CD4-positive, alpha-beta T cell (primary cell): Measurements from ENCODE around the gene TDG. TPM values are rescaled to one million over a fixed set of nuclear protein-coding genes. Genes with fewer than 3 reads are reported as not detected.

Source experiments
- ATAC-seq: fragments of 200-7000 bp; cut with Tn5 transposase; one replicate; pipeline ENCODE4 v1.10.0; 2022; ENCODE audit warnings: mild to moderate bottlenecking; ENCODE audit not compliant: poor library complexity
- CTCF ChIA-PET: fragments of 350-600 bp; sonication (Branson Sonifier 250); formaldehyde crosslinking; loops from one replicate; lab custom pipeline; 2021; ENCODE audit warnings: antibody characterized with exemption, inconsistent platforms; lab: Charles Lee
- POLR2A ChIA-PET: fragments of 350-600 bp; sonication (Branson Sonifier 250); formaldehyde crosslinking; loops from one replicate; lab custom pipeline; 2021; ENCODE audit warnings: antibody characterized with exemption, inconsistent platforms; lab: Charles Lee
- DNase-seq, 14 experiments: peaks; one replicate each; pipeline ENCODE4 v3.0.0-alpha.2; 2013 to 2020; ENCODE audit warnings: mixed read lengths in 2 of 14
- H3K27ac ChIP-seq, 2 donors: one replicate each; pipeline versions ENCODE4 v1.5.1 to v1.7.0; 2013; ENCODE audit warnings: low read length in 2 of 2, low read depth in 1 of 2, mild to moderate bottlenecking in 1 of 2
- H3K27me3 ChIP-seq, 2 experiments: 1 replicate in 1 of 2; 2 replicates in 1 of 2; pipeline versions ENCODE4 v1.6.1 to v1.7.0; 2013; ENCODE audit warnings: low read length in 2 of 2, control low read depth in 1 of 2, mild to moderate bottlenecking in 1 of 2, moderate library complexity in 1 of 2; ENCODE audit not compliant: insufficient read depth in 2 of 2, control insufficient read depth in 1 of 2
- H3K36me3 ChIP-seq: one replicate; pipeline ENCODE4 v1.6.1; 2013; ENCODE audit warnings: low read length, control low read depth; ENCODE audit not compliant: insufficient read depth
- H3K4me1 ChIP-seq: one replicate; pipeline ENCODE4 v1.6.1; 2013; ENCODE audit warnings: low read length, control low read depth; ENCODE audit not compliant: insufficient read depth
- H3K4me3 ChIP-seq: one replicate; pipeline ENCODE4 v1.5.1; 2013; ENCODE audit warnings: mild to moderate bottlenecking, low read length, moderate library complexity
- H3K9me3 ChIP-seq, 2 experiments: 1 replicate in 1 of 2; 2 replicates in 1 of 2; pipeline versions ENCODE4 v1.6.1 to v1.7.0; 2013; ENCODE audit warnings: low read length in 2 of 2, mild to moderate bottlenecking in 2 of 2, control low read depth in 1 of 2, moderate library complexity in 1 of 2; ENCODE audit not compliant: control insufficient read depth in 1 of 2, insufficient read depth in 1 of 2
- H3K27ac Mint-ChIP-seq: one replicate; pipeline ENCODE4 v1.8.0; 2020; ENCODE audit warnings: mixed read lengths
- H3K27me3 Mint-ChIP-seq: one replicate; pipeline ENCODE4 v1.8.0; 2021; ENCODE audit warnings: mixed read lengths
- H3K36me3 Mint-ChIP-seq: one replicate; pipeline ENCODE4 v1.8.0; 2021; ENCODE audit warnings: low read depth, mixed read lengths
- H3K4me1 Mint-ChIP-seq: one replicate; pipeline ENCODE4 v1.8.0; 2021; ENCODE audit warnings: low read depth, mixed read lengths
- H3K4me3 Mint-ChIP-seq: one replicate; pipeline ENCODE4 v1.8.0; 2020; ENCODE audit warnings: mild to moderate bottlenecking, mixed read lengths
- H3K9me3 Mint-ChIP-seq: one replicate; pipeline ENCODE4 v1.8.0; 2020; ENCODE audit warnings: mixed read lengths
- intact Hi-C, 2 experiments: fragments of 100-400 bp; cut with DNase I in 1 of 2; cut with micrococcal nuclease in 1 of 2; formaldehyde crosslinking; loops; one replicate each; pipeline versions ENCODE4 v1.15.1 to v1.9.0; 2023 to 2025; cut with DNase I, micrococcal nuclease
- total RNA-seq, 174 experiments: library from RNA in 2 of 174; stranded (reverse) in 2 of 174; gene quantifications; one replicate each; pipeline ENCODE4 v1.2.3 and lab custom pipeline; 2021 to 2026
- TF ChIP-seq, protein P1 (sequence below): fragments of 200-600 bp; IDR thresholded peaks from one replicate; pipeline ENCODE4 v1.8.0; 2022; ENCODE audit warnings: antibody characterized with exemption, mild to moderate bottlenecking

Gene TDG
- total RNA-seq, 2 experiments from 2014 or later = 27.5 to 29.6 TPM

DNA sequence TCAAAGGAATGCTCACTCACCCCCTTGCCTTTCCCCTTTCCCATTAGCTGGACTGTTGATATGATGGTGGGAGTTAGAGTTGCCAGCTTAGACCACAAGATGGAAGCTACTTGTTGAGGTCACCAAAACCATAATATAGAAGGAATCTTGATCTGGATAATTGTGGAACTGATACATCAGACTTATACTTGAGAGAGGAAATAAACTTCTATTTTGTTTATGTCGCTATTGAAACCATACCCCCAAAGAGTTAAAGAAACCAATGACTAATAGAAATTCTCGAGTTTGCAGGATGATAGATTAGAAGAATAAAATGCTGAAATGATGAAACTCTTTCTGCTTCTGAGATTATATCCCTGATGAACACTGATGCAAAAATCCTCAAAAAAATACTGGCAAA lies 37.9 kb downstream of the TDG start:
- Mint-ChIP-seq H3K9me3 (peaks cover 2% of the 10 kb centered on the region), H3K4me1 (no peaks in the 10 kb centered on the region), H3K27ac (no peak overlapping the region), H3K36me3 (no peaks in the 10 kb centered on the region), H3K4me3 (no peak overlapping the region), H3K27me3 (peaks cover 73% of the 10 kb centered on the region)
- intact Hi-C loops = no loop called here
- no peak overlapping the region for H3K27ac ChIP-seq
- ChIA-PET CTCF (no interaction called here), POLR2A (no interaction called here)
- H3K36me3 ChIP-seq = no peaks in the 10 kb centered on the region
- H3K9me3 ChIP-seq = peaks cover 0 to 2% of the 10 kb centered on the region in 2 experiments
- TF ChIP-seq, protein P1, sequence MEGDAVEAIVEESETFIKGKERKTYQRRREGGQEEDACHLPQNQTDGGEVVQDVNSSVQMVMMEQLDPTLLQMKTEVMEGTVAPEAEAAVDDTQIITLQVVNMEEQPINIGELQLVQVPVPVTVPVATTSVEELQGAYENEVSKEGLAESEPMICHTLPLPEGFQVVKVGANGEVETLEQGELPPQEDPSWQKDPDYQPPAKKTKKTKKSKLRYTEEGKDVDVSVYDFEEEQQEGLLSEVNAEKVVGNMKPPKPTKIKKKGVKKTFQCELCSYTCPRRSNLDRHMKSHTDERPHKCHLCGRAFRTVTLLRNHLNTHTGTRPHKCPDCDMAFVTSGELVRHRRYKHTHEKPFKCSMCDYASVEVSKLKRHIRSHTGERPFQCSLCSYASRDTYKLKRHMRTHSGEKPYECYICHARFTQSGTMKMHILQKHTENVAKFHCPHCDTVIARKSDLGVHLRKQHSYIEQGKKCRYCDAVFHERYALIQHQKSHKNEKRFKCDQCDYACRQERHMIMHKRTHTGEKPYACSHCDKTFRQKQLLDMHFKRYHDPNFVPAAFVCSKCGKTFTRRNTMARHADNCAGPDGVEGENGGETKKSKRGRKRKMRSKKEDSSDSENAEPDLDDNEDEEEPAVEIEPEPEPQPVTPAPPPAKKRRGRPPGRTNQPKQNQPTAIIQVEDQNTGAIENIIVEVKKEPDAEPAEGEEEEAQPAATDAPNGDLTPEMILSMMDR = no peak
- no peak for ATAC-seq
- DNase-seq = no peak
- H3K27me3 ChIP-seq = peaks cover 12 to 17% of the 10 kb centered on the region in 2 experiments
- H3K4me1 ChIP-seq = no peaks in the 10 kb centered on the region
- no peak overlapping the region for H3K4me3 ChIP-seq

DNA sequence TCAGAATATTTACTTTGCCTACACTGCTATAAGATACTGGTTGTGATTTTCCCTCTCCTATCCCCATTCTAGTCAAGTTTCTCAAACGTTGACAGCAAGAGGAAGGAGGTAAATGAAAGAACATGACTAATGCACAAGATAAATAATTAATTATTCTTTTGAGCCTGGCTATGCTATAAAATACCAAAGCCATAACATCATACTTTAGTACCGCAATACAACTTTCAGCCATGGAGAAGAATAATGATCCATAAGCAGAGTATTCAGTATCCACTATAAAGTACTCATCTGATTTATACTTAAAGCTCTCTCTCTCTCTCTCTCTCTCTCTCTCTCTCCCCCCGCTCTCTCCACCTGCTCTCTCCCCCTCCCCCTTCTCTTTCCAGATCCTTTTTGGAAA lies 41.3 kb downstream of the TDG start:
- Mint-ChIP-seq H3K27ac (no peak overlapping the region), H3K27me3 (peaks cover 53% of the 10 kb centered on the region)

GRCh38 chr12:104010121-104010520 lies 44.4 kb downstream of the TDG start:
- peaks cover 2% of the 10 kb centered on the region for H3K9me3 Mint-ChIP-seq

More for the DNA sequence above, 41.3 kb downstream of the TDG start:
- no peak for ATAC-seq
- no peak overlapping the region for H3K27ac ChIP-seq
- H3K36me3 Mint-ChIP-seq = no peaks in the 10 kb centered on the region
- no peak overlapping the region for H3K4me3 ChIP-seq
- CTCF ChIA-PET = no interaction called here
- H3K27me3 ChIP-seq = peaks cover 7 to 11% of the 10 kb centered on the region in 2 experiments
- DNase-seq = no peak
- POLR2A ChIA-PET = interaction anchor here (0.5 kb wide), 1 partner anchor 1393 kb away, joined by 3 read pairs; no protein-coding TSS in a partner anchor
- no peaks in the 10 kb centered on the region for H3K4me1 Mint-ChIP-seq
- no peak overlapping the region for H3K4me3 Mint-ChIP-seq
- H3K9me3 ChIP-seq = peaks cover 0 to 5% of the 10 kb centered on the region in 2 experiments
- no peaks in the 10 kb centered on the region for H3K4me1 ChIP-seq
- intact Hi-C loops = no loop called here
- peaks cover 2% of the 10 kb centered on the region for H3K9me3 Mint-ChIP-seq
- H3K36me3 ChIP-seq = no peaks in the 10 kb centered on the region
- TF ChIP-seq, protein P1 = no peak

More at GRCh38 chr12:104010121-104010520, 44.4 kb downstream of the TDG start:
- Mint-ChIP-seq H3K27me3 (peaks cover 26% of the 10 kb centered on the region), H3K27ac (no peak overlapping the region), H3K4me3 (no peak overlapping the region), H3K4me1 (no peaks in the 10 kb centered on the region), H3K36me3 (no peaks in the 10 kb centered on the region)
- Histone ChIP-seq H3K4me1 (no peaks in the 10 kb centered on the region), H3K9me3 (peaks cover 0 to 5% of the 10 kb centered on the region in 2 experiments), H3K27ac (no peak overlapping the region), H3K36me3 (no peaks in the 10 kb centered on the region), H3K4me3 (no peak overlapping the region), H3K27me3 (no peaks in the 10 kb centered on the region)
- TF ChIP-seq, protein P1 = no peak
- POLR2A ChIA-PET = no interaction called here
- no peak for ATAC-seq
- intact Hi-C loops = no loop called here
- no peak for DNase-seq
- CTCF ChIA-PET = interaction anchor here (1.0 kb wide), 1 partner anchor 32 kb away, joined by 3 read pairs; no protein-coding TSS in a partner anchor
